B cell (primary cell): Measurements from ENCODE around the gene HAS3. TPM values are rescaled to one million over a fixed set of nuclear protein-coding genes. Genes with fewer than 3 reads are reported as not detected.

Source experiments
- ATAC-seq: fragments of 200-7000 bp; cut with Tn5 transposase; one replicate; pipeline ENCODE4 v1.10.0; 2021; ENCODE audit warnings: low read depth, mild to moderate bottlenecking, moderate number of reproducible peaks, moderate library complexity
- CTCF ChIA-PET: fragments of 350-600 bp; sonication (Branson Sonifier 250); formaldehyde crosslinking; loops from one replicate; lab custom pipeline; 2021; ENCODE audit warnings: antibody characterized with exemption, inconsistent platforms; lab: Charles Lee
- POLR2A ChIA-PET: fragments of 350-600 bp; sonication (Branson Sonifier 250); formaldehyde crosslinking; loops from one replicate; lab custom pipeline; 2021; ENCODE audit warnings: antibody characterized with exemption; lab: Charles Lee
- DNase-seq: peaks from one replicate; pipeline ENCODE4 v3.0.0; 2013
- H2AFZ ChIP-seq: 2 replicates; pipeline ENCODE4 v1.6.1; 2012; ENCODE audit warnings: mild to moderate bottlenecking, low read depth, low read length; ENCODE audit not compliant: insufficient read depth, poor library complexity, severe bottlenecking
- H3K27ac ChIP-seq, 2 donors: 1 replicate in 1 of 2; 2 replicates in 1 of 2; pipeline ENCODE4 v1.5.1; 2012 to 2013; ENCODE audit warnings: low read length in 2 of 2, mild to moderate bottlenecking in 2 of 2, moderate library complexity in 1 of 2
- H3K27me3 ChIP-seq, 4 experiments: fragments of 200-600 bp in 1 of 4; sonication (generic) in 1 of 4; replicated peaks in 1 of 4; 1 replicate in 2 of 4; 2 replicates in 2 of 4; pipeline versions ENCODE4 v1.6.1 to v1.7.0; 2013 to 2016; ENCODE audit warnings: low read length in 3 of 4, mild to moderate bottlenecking in 2 of 4, mixed read lengths in 1 of 4, moderate library complexity in 1 of 4; ENCODE audit not compliant: insufficient read depth in 4 of 4, control insufficient read depth in 3 of 4; ENCODE audit errors: control extremely low read depth in 1 of 4
- H3K36me3 ChIP-seq, 2 experiments: replicated peaks in 1 of 2; 1 replicate in 1 of 2; 2 replicates in 1 of 2; pipeline versions ENCODE4 v1.6.1 to v1.7.1; 2013; ENCODE audit warnings: low read length in 1 of 2; ENCODE audit not compliant: insufficient read depth in 2 of 2, control insufficient read depth in 1 of 2; ENCODE audit errors: control extremely low read depth in 1 of 2, extremely low read depth in 1 of 2
- H3K4me1 ChIP-seq, 2 donors: fragments of 200-600 bp in 1 of 2; sonication (generic) in 1 of 2; 1 replicate in 1 of 2; 2 replicates in 1 of 2; pipeline versions ENCODE4 v1.5.1 to v1.6.1; 2013 to 2017; ENCODE audit warnings: low read length in 2 of 2; ENCODE audit not compliant: control insufficient read depth in 2 of 2, insufficient read depth in 2 of 2
- H3K4me2 ChIP-seq: replicated peaks from 2 replicates; pipeline ENCODE3; 2012; ENCODE audit warnings: mild to moderate bottlenecking, low read depth, low read length; ENCODE audit not compliant: poor library complexity, severe bottlenecking
- H3K4me3 ChIP-seq, 5 experiments: fragments of 200-600 bp in 1 of 5; sonication (generic) in 1 of 5; 1 replicate in 3 of 5; 2 replicates in 2 of 5; pipeline versions ENCODE4 v1.5.1 to v1.7.0; 2011 to 2016; ENCODE audit warnings: low read length in 4 of 5, mild to moderate bottlenecking in 4 of 5, low read depth in 2 of 5, control low read depth in 1 of 5, moderate library complexity in 1 of 5; ENCODE audit not compliant: insufficient read depth in 1 of 5; ENCODE audit errors: control extremely low read depth in 1 of 5, extremely low read depth in 1 of 5
- H3K79me2 ChIP-seq: fragments of 200-600 bp; sonication (generic); one replicate; pipeline ENCODE4 v1.6.0; 2016; ENCODE audit warnings: low read length; ENCODE audit not compliant: control insufficient read depth, insufficient read depth
- H3K9ac ChIP-seq: fragments of 200-600 bp; sonication (generic); 2 replicates; pipeline ENCODE4 v1.6.1; 2017; ENCODE audit warnings: mild to moderate bottlenecking, low read length, moderate library complexity
- H3K9me3 ChIP-seq, 3 donors: one replicate each; pipeline versions ENCODE4 v1.6.1 to v1.7.1; 2013; ENCODE audit warnings: low read length in 2 of 3; ENCODE audit not compliant: control insufficient read depth in 2 of 3, insufficient read depth in 1 of 3; ENCODE audit errors: control extremely low read depth in 1 of 3
- H4K20me1 ChIP-seq: 2 replicates; pipeline ENCODE4 v1.6.0; 2012; ENCODE audit warnings: mild to moderate bottlenecking, low read length; ENCODE audit not compliant: insufficient read depth, control insufficient read depth, poor library complexity, severe bottlenecking
- H3K27ac Mint-ChIP-seq: one replicate; pipeline ENCODE4 v1.8.0; 2021; ENCODE audit warnings: mixed read lengths
- H3K27me3 Mint-ChIP-seq: one replicate; pipeline ENCODE4 v1.8.0; 2021; ENCODE audit warnings: mixed read lengths
- H3K4me1 Mint-ChIP-seq: one replicate; pipeline ENCODE4 v1.8.0; 2021; ENCODE audit warnings: mixed read lengths
- H3K4me3 Mint-ChIP-seq: one replicate; pipeline ENCODE4 v1.8.0; 2021; ENCODE audit warnings: mixed read lengths
- H3K9me3 Mint-ChIP-seq: one replicate; pipeline ENCODE4 v1.8.0; 2022; ENCODE audit warnings: mixed read lengths; ENCODE audit not compliant: insufficient read depth
- CTCF ChIP-seq: fragments of 200-600 bp; IDR thresholded peaks from one replicate; pipeline ENCODE4 v1.8.0; 2022; ENCODE audit warnings: antibody characterized with exemption, mild to moderate bottlenecking
- EZH2 ChIP-seq: IDR thresholded peaks from 2 replicates; pipeline ENCODE4 v1.6.1; 2012; ENCODE audit warnings: borderline replicate concordance, low read depth, mild to moderate bottlenecking, moderate library complexity, low read length; ENCODE audit not compliant: insufficient read depth, poor library complexity, severe bottlenecking
- WGBS: methylation state at CpG from one replicate; pipeline ENCODE4 v1.1.5; 2013; ENCODE audit warnings: missing lambda C conversion rate; ENCODE audit not compliant: insufficient coverage; 5-methylcytosine and 5-hydroxymethylcytosine counted together
- intact Hi-C: fragments of 100-400 bp; cut with micrococcal nuclease; formaldehyde crosslinking; loops from one replicate; pipeline ENCODE4 v1.10.0; 2022
- polyA plus RNA-seq: library from polyadenylated mRNA; depleted of rRNA; stranded (reverse); fragments of >200 nt; gene quantifications from 2 replicates; pipeline ENCODE4 v1.2.3, GENCODE V29; 2012
- total RNA-seq, 2 donors: library from RNA; stranded (reverse); fragments of 120-200 nt in 1 of 2; gene quantifications; 1 replicate in 1 of 2; 2 replicates in 1 of 2; pipeline versions ENCODE4 v1.2.3 to v1.2.4, GENCODE V29; 2013 to 2022

HAS3 gene
- total and polyA plus RNA-seq, 2 donors (not counting 1 experiment from before 2014, with no cell fraction given): 1.4 to 2.6 TPM

GRCh38 chr16:69166946-69167930 lies 61.8 kb downstream of the HAS3 start:
- no peaks in the 10 kb centered on the region for H4K20me1 ChIP-seq
- Mint-ChIP-seq H3K4me1 (peaks cover 18% of the 10 kb centered on the region), H3K4me3 (no peak overlapping the region), H3K27ac (no peak overlapping the region), H3K27me3 (no peaks in the 10 kb centered on the region), H3K9me3 (no peaks in the 10 kb centered on the region)
- POLR2A ChIA-PET: no interaction called here
- no peak overlapping the region for H3K27ac ChIP-seq
- CTCF ChIA-PET: interaction anchor here (1.2 to 1.8 kb wide), 2 partner anchors 15 to 121 kb away, joined by 4 read pairs; no protein-coding TSS in a partner anchor
- no peak overlapping the region for H2AFZ ChIP-seq
- peaks cover 3 to 42% of the 10 kb centered on the region in 2 experiments for H3K36me3 ChIP-seq
- WGBS: no CpG with 5 or more reads among the region's 7 CpGs
- no peak overlapping the region for H3K4me2 ChIP-seq
- no peak for ATAC-seq
- H3K79me2 ChIP-seq: no peaks in the 10 kb centered on the region
- no peak for DNase-seq
- intact Hi-C loops: no loop called here
- no peaks in the 10 kb centered on the region for H3K9me3 ChIP-seq
- TF ChIP-seq CTCF: no peak
- no peak for TF ChIP-seq EZH2
- H3K27me3 ChIP-seq: no peaks in the 10 kb centered on the region
- H3K4me3 ChIP-seq: no peak overlapping the region
- no peak overlapping the region for H3K9ac ChIP-seq
- peaks cover 9% of the 10 kb centered on the region in 2 donors for H3K4me1 ChIP-seq

Other genes starting within 250 kb of the HAS3 start
- 112 and 118 TPM in 2 replicates for gene CHTF8, start 26.9 kb downstream of the HAS3 start, total RNA-seq
- 35.0 and 65.0 TPM in 2 replicates for gene CHTF8, start 26.9 kb downstream of the HAS3 start, polyA plus RNA-seq
- gene UTP4, start 27.0 kb downstream of the HAS3 start, total RNA-seq: 29.4 and 30.1 TPM in 2 replicates
- 20.6 and 24.3 TPM in 2 replicates for gene UTP4, start 27.0 kb downstream of the HAS3 start, polyA plus RNA-seq
- 16.2 and 19.3 TPM in 2 replicates for gene SNTB2, start 81.5 kb downstream of the HAS3 start, total RNA-seq
- 2.9 and 3.8 TPM in 2 replicates for gene SNTB2, start 81.5 kb downstream of the HAS3 start, polyA plus RNA-seq
- 41.4 and 43.8 TPM in 2 replicates for gene VPS4A, start 205.7 kb downstream of the HAS3 start, total RNA-seq
- gene VPS4A, start 205.7 kb downstream of the HAS3 start, polyA plus RNA-seq: 32.5 and 33.1 TPM in 2 replicates
- 9.2 and 9.6 TPM in 2 replicates for gene PDF, start 224.9 kb downstream of the HAS3 start, total RNA-seq
- 4.3 and 5.5 TPM in 2 replicates for gene PDF, start 224.9 kb downstream of the HAS3 start, polyA plus RNA-seq
- gene COG8, start 233.9 kb downstream of the HAS3 start, total RNA-seq: 61.6 and 62.0 TPM in 2 replicates
- gene COG8, start 233.9 kb downstream of the HAS3 start, polyA plus RNA-seq: 22.9 and 34.4 TPM in 2 replicates
- gene NIP7, start 234.1 kb downstream of the HAS3 start, total RNA-seq: 20.2 and 29.3 TPM in 2 replicates
- gene NIP7, start 234.1 kb downstream of the HAS3 start, polyA plus RNA-seq: 4.1 and 4.4 TPM in 2 replicates
- 4.5 and 6.3 TPM in 2 replicates for gene TMED6, start 246.1 kb downstream of the HAS3 start, total RNA-seq
- 0.78 and 0.81 TPM in 2 replicates for gene TMED6, start 246.1 kb downstream of the HAS3 start, polyA plus RNA-seq